ENCODE measurements around the gene COQ5.

- TF ChIP-seq CTCF (IDR thresholded peaks at IDR 0.05) = no peak
- no peak for TF ChIP-seq POLR2A (IDR thresholded peaks at IDR 0.05)
Observed at GRCh38 chr12:120481022-120481767, 47.8 kb downstream of the COQ5 start.

Measured in lower leg skin (tissue), 3 donors.